ENCODE measurements around the gene CD83. TPM values are rescaled to one million over a fixed set of nuclear protein-coding genes. Genes with fewer than 3 reads are reported as not detected.

CD83 gene
- total and polyA plus RNA-seq, 9 of the 15 experiments (the other 6 are each of a cell fraction or from before 2014, with no cell fraction given): 2.5 to 4.1 (median 3.4) TPM

DNA sequence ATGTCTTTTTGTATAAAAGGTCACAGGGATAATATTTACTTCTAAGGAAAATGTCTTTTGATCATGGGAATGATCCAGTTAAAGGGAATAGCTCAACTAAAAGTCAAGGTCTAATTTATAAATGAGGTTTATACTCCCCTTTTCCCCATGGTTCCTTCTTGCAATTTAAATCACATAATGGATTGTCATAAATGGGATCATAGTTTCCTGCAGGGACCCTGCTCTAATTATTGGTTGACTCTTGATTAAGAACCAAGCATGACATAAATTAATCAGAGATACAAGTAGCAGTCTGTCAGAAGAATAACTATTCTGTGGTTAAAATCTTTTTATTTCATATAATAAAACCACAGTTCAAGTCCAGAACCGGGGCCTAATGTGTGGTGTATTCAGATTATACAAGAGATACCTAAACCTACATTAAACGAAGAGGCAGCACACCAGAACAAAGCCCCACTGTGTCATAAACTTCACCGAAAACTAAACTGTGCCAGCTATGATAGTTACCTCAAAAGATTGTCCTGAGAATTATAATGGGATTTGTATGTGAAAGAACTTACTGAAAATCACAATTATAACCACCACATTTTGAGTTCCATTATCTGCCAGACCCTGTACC, 43.0 kb upstream of the CD83 start:
- Histone ChIP-seq H3K9me1 (ENCODE audit: control insufficient read depth, insufficient read depth, low read length) (no peaks in the 10 kb centered on the region), H3K36me3 (ENCODE audit: control insufficient read depth, insufficient read depth, low read length) (no peaks in the 10 kb centered on the region), H3K4me1 (replicated peaks in 1 of 2; ENCODE audit: control insufficient read depth in 2 of 2, insufficient read depth in 2 of 2, low read length in 2 of 2) (peaks cover 0 to 12% of the 10 kb centered on the region in 2 experiments; a peak in 3 of 5 replicates), H3K9me3 (replicated peaks; ENCODE audit: control insufficient read depth, insufficient read depth, low read depth, low read length) (no peaks in the 10 kb centered on the region), H3K27ac (ENCODE audit: extremely low read depth, low read depth, low read length) (no peak overlapping the region), H3K9ac (ENCODE audit: insufficient read depth in 1 of 2, low read depth in 2 of 2, low read length in 2 of 2) (peak overlapping the region in 1 of 2 experiments; percentile 4; a peak in 1 of 4 replicates), H3K79me2 (ENCODE audit: control insufficient read depth, insufficient read depth, low read length) (no peaks in the 10 kb centered on the region), H3K4me3 (no peak overlapping the region), H3K4me2 (ENCODE audit: insufficient read depth, low read length) (peak overlapping the region; percentile 71), H4K20me1 (replicated peaks; ENCODE audit: control insufficient read depth, insufficient read depth, low read length) (no peaks in the 10 kb centered on the region), H3K27me3 (ENCODE audit: control insufficient read depth in 2 of 2, insufficient read depth in 2 of 2, low read length in 2 of 2) (no peaks in the 10 kb centered on the region), H2AFZ (ENCODE audit: low read depth, low read length) (peak overlapping the region; percentile 86)
- 28% methylated on average over 3 of the region's 3 CpGs for WGBS (ENCODE audit: insufficient coverage, low coverage, missing lambda C conversion rate)
- no peak for DNase-seq (ENCODE audit: extremely low read depth in 1 of 4, low spot score in 3 of 4)
- in situ Hi-C loops (cut with MboI) (no loop called here), intact Hi-C loops (cut with micrococcal nuclease) (loop anchor here (5.0 to 10.0 kb wide), 2 partner anchors 68 to 500 kb away; partner anchors contain the start of gene SIRT5)
- BruUV-seq (replicated peaks): no TSS peak
- ChIA-PET CTCF (ENCODE audit: low intra/inter-chr PET ratio) (no interaction called here), POLR2A (interaction anchor here (0.6 to 1.0 kb wide), 3 partner anchors 8 to 1967 kb away, joined by 3 read pairs; no protein-coding TSS in a partner anchor)
- no peak for TF ChIP-seq ZNF384 (IDR thresholded peaks at IDR 0.05; ENCODE audit: low read depth, low read length)
- TF ChIP-seq, protein P1, sequence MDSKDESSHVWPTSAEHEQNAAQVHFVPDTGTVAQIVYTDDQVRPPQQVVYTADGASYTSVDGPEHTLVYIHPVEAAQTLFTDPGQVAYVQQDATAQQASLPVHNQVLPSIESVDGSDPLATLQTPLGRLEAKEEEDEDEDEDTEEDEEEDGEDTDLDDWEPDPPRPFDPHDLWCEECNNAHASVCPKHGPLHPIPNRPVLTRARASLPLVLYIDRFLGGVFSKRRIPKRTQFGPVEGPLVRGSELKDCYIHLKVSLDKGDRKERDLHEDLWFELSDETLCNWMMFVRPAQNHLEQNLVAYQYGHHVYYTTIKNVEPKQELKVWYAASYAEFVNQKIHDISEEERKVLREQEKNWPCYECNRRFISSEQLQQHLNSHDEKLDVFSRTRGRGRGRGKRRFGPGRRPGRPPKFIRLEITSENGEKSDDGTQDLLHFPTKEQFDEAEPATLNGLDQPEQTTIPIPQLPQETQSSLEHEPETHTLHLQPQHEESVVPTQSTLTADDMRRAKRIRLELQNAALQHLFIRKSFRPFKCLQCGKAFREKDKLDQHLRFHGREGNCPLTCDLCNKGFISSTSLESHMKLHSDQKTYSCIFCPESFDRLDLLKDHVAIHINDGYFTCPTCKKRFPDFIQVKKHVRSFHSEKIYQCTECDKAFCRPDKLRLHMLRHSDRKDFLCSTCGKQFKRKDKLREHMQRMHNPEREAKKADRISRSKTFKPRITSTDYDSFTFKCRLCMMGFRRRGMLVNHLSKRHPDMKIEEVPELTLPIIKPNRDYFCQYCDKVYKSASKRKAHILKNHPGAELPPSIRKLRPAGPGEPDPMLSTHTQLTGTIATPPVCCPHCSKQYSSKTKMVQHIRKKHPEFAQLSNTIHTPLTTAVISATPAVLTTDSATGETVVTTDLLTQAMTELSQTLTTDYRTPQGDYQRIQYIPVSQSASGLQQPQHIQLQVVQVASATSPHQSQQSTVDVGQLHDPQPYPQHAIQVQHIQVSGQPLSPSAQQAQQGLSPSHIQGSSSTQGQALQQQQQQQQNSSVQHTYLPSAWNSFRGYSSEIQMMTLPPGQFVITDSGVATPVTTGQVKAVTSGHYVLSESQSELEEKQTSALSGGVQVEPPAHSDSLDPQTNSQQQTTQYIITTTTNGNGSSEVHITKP (IDR thresholded peaks at IDR 0.05; ENCODE audit: partially characterized antibody): peak; percentile 15
- no peak for TF ChIP-seq JUND (IDR thresholded peaks at IDR 0.05; ENCODE audit: borderline replicate concordance, low read depth, low read length)
- TF ChIP-seq JUND (tag; IDR thresholded peaks at IDR 0.05; ENCODE audit: borderline replicate concordance, low read depth, low read length): 0 out of 3 replicates have a peak, but pooled peaks have one; percentile 6
- no peak for ATAC-seq
- no peak for FAIRE-seq

All from K562 (cell line).